Neuronal stem cell (in vitro differentiated cells): ENCODE results near the gene PFDN1.

Source experiments
- DNase-seq: peaks from one replicate; pipeline ENCODE4 v3.0.0-alpha.2; 2013; ENCODE audit warnings: low spot score
- H2AFZ ChIP-seq: one replicate; pipeline ENCODE4 v1.6.1; 2013; ENCODE audit warnings: mild to moderate bottlenecking, low read length, inconsistent platforms
- H2AK5ac ChIP-seq: 2 replicates; pipeline ENCODE4 v1.6.1; 2013; ENCODE audit warnings: low read depth, mild to moderate bottlenecking, inconsistent platforms, low read length, moderate library complexity, mixed read lengths
- H2BK120ac ChIP-seq: 2 replicates; pipeline ENCODE4 v1.6.1; 2013; ENCODE audit warnings: low read depth, mild to moderate bottlenecking, inconsistent platforms, low read length, moderate library complexity, mixed read lengths
- H2BK12ac ChIP-seq: one replicate; pipeline ENCODE4 v1.6.1; 2013; ENCODE audit warnings: low read length, inconsistent platforms
- H2BK15ac ChIP-seq: 2 replicates; pipeline ENCODE4 v1.6.1; 2013; ENCODE audit warnings: mild to moderate bottlenecking, low read length, inconsistent platforms, mixed read lengths
- H2BK5ac ChIP-seq: one replicate; pipeline ENCODE4 v1.6.1; 2013; ENCODE audit warnings: inconsistent platforms, mild to moderate bottlenecking, low read length, moderate library complexity
- H3K14ac ChIP-seq: one replicate; pipeline ENCODE4 v1.6.1; 2013; ENCODE audit warnings: low read length, inconsistent platforms
- H3K18ac ChIP-seq: 2 replicates; pipeline ENCODE4 v1.6.1; 2013; ENCODE audit warnings: low read length, inconsistent platforms
- H3K23ac ChIP-seq: 2 replicates; pipeline ENCODE4 v1.6.1; 2013; ENCODE audit warnings: low read depth, mild to moderate bottlenecking, mixed read lengths, low read length, inconsistent platforms; ENCODE audit not compliant: poor library complexity
- H3K27ac ChIP-seq: replicated peaks from 3 replicates; pipeline ENCODE4 v1.5.1; 2013; ENCODE audit warnings: low read length, inconsistent platforms
- H3K27me3 ChIP-seq, 3 experiments: 2 replicates each; pipeline ENCODE4 v1.6.1; 2013; ENCODE audit warnings: low read length in 3 of 3, mild to moderate bottlenecking in 2 of 3, inconsistent platforms in 1 of 3, low read depth in 1 of 3, mixed read lengths in 1 of 3, moderate library complexity in 1 of 3; ENCODE audit not compliant: control insufficient read depth in 3 of 3, insufficient read depth in 3 of 3
- H3K36me3 ChIP-seq, 2 donors: replicated peaks in 1 of 2; 2 replicates each; pipeline ENCODE4 v1.6.1; 2013; ENCODE audit warnings: low read length in 2 of 2; ENCODE audit not compliant: control insufficient read depth in 2 of 2, insufficient read depth in 2 of 2
- H3K4ac ChIP-seq: 2 replicates; pipeline ENCODE4 v1.6.1; 2013; ENCODE audit warnings: inconsistent platforms, mild to moderate bottlenecking, low read length, moderate library complexity
- H3K4me1 ChIP-seq, 2 donors: 1 replicate in 1 of 2; 2 replicates in 1 of 2; pipeline ENCODE4 v1.6.1; 2013; ENCODE audit warnings: low read length in 2 of 2, low read depth in 1 of 2; ENCODE audit not compliant: control insufficient read depth in 2 of 2, insufficient read depth in 1 of 2
- H3K4me2 ChIP-seq: one replicate; pipeline ENCODE4 v1.6.1; 2013; ENCODE audit warnings: mild to moderate bottlenecking, low read length, inconsistent platforms; ENCODE audit not compliant: insufficient read depth, poor library complexity, severe bottlenecking
- H3K4me3 ChIP-seq, 2 donors: 2 replicates each; pipeline ENCODE4 v1.5.1; 2013; ENCODE audit warnings: low read length in 2 of 2, mild to moderate bottlenecking in 2 of 2, inconsistent platforms in 1 of 2, moderate library complexity in 1 of 2
- H3K79me1 ChIP-seq: one replicate; pipeline ENCODE4 v1.6.1; 2013; ENCODE audit warnings: low read depth, mild to moderate bottlenecking, inconsistent platforms, low read length, moderate library complexity
- H3K9ac ChIP-seq: one replicate; pipeline ENCODE4 v1.6.1; 2013; ENCODE audit warnings: mild to moderate bottlenecking, low read depth, low read length, inconsistent platforms; ENCODE audit not compliant: poor library complexity
- H3K9me3 ChIP-seq, 2 donors: replicated peaks in 1 of 2; 2 replicates each; pipeline versions ENCODE3 to v1.6.1; 2013; ENCODE audit warnings: low read length in 2 of 2, mild to moderate bottlenecking in 2 of 2, inconsistent platforms in 1 of 2, low read depth in 1 of 2, mixed read lengths in 1 of 2, moderate library complexity in 1 of 2; ENCODE audit not compliant: control insufficient read depth in 2 of 2, insufficient read depth in 1 of 2
- H4K8ac ChIP-seq: one replicate; pipeline ENCODE4 v1.6.1; 2013; ENCODE audit warnings: low read depth, mild to moderate bottlenecking, inconsistent platforms, low read length, moderate library complexity
- H4K91ac ChIP-seq: one replicate; pipeline ENCODE4 v1.6.1; 2013; ENCODE audit warnings: low read length, low read depth, mild to moderate bottlenecking, inconsistent platforms; ENCODE audit not compliant: poor library complexity
- WGBS, 2 donors: extraction: QIAGEN DNeasy Blood & Tissue Kit; methylation state at CpG; one replicate each; pipeline ENCODE4 v1.1.7; 2013; ENCODE audit warnings: missing lambda C conversion rate in 2 of 2, mixed read lengths in 1 of 2; ENCODE audit not compliant: insufficient read length in 2 of 2, insufficient replicate concordance in 1 of 2; ENCODE audit errors: extremely low coverage in 2 of 2; 5-methylcytosine and 5-hydroxymethylcytosine counted together

PFDN1 gene

GRCh38 chr5:140341591-140341990 is 38.7 kb upstream of the PFDN1 start:
- Histone ChIP-seq H3K18ac (no peak overlapping the region), H3K4me2 (no peak overlapping the region), H3K14ac (no peak overlapping the region), H2BK120ac (no peak overlapping the region), H3K4ac (no peak overlapping the region), H3K23ac (no peak overlapping the region), H4K8ac (no peak overlapping the region), H4K91ac (no peak overlapping the region), H3K4me3 (no peak overlapping the region), H3K9ac (no peak overlapping the region), H3K36me3 (peaks cover 0 to 2% of the 10 kb centered on the region in 2 donors), H3K4me1 (peaks cover 0 to 4% of the 10 kb centered on the region in 2 donors), H3K27ac (no peak overlapping the region), H2AK5ac (no peak overlapping the region), H2BK15ac (no peak overlapping the region), H3K9me3 (no peaks in the 10 kb centered on the region), H2AFZ (no peak overlapping the region), H3K27me3 (no peaks in the 10 kb centered on the region), H2BK12ac (no peak overlapping the region), H2BK5ac (no peak overlapping the region), H3K79me1 (no peaks in the 10 kb centered on the region)
- WGBS, 2 donors: no CpG with 5 or more reads among the region's 5 CpGs
- no peak for DNase-seq

- no peak overlapping the region for H3K27ac ChIP-seq
- no peaks in the 10 kb centered on the region for H3K79me1 ChIP-seq
- no peaks in the 10 kb centered on the region for H3K9me3 ChIP-seq
- no peak overlapping the region for H3K4me2 ChIP-seq
- no peak overlapping the region for H4K91ac ChIP-seq
- H3K4ac ChIP-seq: no peak overlapping the region
- peaks cover 0 to 4% of the 10 kb centered on the region in 2 donors for H3K4me1 ChIP-seq
- no peak overlapping the region for H3K23ac ChIP-seq
- H2BK5ac ChIP-seq: no peak overlapping the region
- H3K36me3 ChIP-seq: peaks cover 2% of the 10 kb centered on the region in 2 donors
- H3K14ac ChIP-seq: no peak overlapping the region
- no peak overlapping the region for H2AK5ac ChIP-seq
- no peak overlapping the region for H2AFZ ChIP-seq
- H3K18ac ChIP-seq: no peak overlapping the region
- no peak overlapping the region for H2BK120ac ChIP-seq
- H4K8ac ChIP-seq: no peak overlapping the region
- H2BK12ac ChIP-seq: no peak overlapping the region
- H3K4me3 ChIP-seq: no peak overlapping the region
- no peak overlapping the region for H2BK15ac ChIP-seq
- no peaks in the 10 kb centered on the region for H3K27me3 ChIP-seq
- no peak overlapping the region for H3K9ac ChIP-seq
- DNase-seq: no peak
These were observed 37.8 kb upstream of the PFDN1 start for GRCh38 chr5:140340605-140341121.

DNA sequence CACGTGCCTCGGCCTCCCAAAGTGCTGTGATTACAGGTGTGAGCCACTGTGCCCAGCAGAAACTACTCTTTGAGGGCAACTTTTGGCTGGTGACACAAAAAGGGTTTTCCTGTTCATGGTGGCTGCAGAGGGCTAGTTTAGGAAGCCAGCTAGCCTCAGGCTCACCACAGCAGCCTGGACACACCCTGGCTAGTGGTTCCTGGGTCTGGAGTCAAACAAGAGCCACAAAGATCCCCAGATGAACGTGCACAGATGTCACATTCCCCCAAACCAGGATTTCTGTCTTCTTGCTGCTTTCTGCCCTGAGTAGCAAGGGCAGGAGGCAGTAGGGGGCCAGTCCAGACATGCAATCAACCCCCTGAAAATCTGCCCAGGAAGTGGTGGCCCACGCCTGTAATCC is 36.7 kb upstream of the PFDN1 start:
- DNase-seq: no peak
- no peak overlapping the region for H2BK120ac ChIP-seq
- no peak overlapping the region for H3K4me3 ChIP-seq
- no peak overlapping the region for H3K4ac ChIP-seq
- H3K23ac ChIP-seq: no peak overlapping the region
- no peak overlapping the region for H2BK15ac ChIP-seq
- no peak overlapping the region for H4K91ac ChIP-seq
- no peak overlapping the region for H3K4me2 ChIP-seq
- H2AK5ac ChIP-seq: no peak overlapping the region
- no peak overlapping the region for H3K27ac ChIP-seq
- no peak overlapping the region for H3K18ac ChIP-seq
- no peak overlapping the region for H4K8ac ChIP-seq
- H3K36me3 ChIP-seq: peaks cover 2 to 7% of the 10 kb centered on the region in 2 donors
- no peaks in the 10 kb centered on the region for H3K9me3 ChIP-seq
- no peak overlapping the region for H3K14ac ChIP-seq
- no peaks in the 10 kb centered on the region for H3K4me1 ChIP-seq
- no peaks in the 10 kb centered on the region for H3K79me1 ChIP-seq
- no peaks in the 10 kb centered on the region for H3K27me3 ChIP-seq
- no peak overlapping the region for H2AFZ ChIP-seq
- peak overlapping the region; percentile 9 for H3K9ac ChIP-seq
- H2BK5ac ChIP-seq: no peak overlapping the region
- H2BK12ac ChIP-seq: no peak overlapping the region
- no CpG with 5 or more reads among the region's 4 CpGs for WGBS, 2 donors

- no peak overlapping the region for H4K91ac ChIP-seq
- H2BK12ac ChIP-seq: no peak overlapping the region
- no peak overlapping the region for H2BK5ac ChIP-seq
- no peak overlapping the region for H2AK5ac ChIP-seq
- H3K27ac ChIP-seq: no peak overlapping the region
- H2BK15ac ChIP-seq: no peak overlapping the region
- H3K4me1 ChIP-seq: no peaks in the 10 kb centered on the region
- no peaks in the 10 kb centered on the region for H3K27me3 ChIP-seq
- H3K36me3 ChIP-seq: peaks cover 4 to 7% of the 10 kb centered on the region in 2 donors
- no peak overlapping the region for H3K18ac ChIP-seq
- no peaks in the 10 kb centered on the region for H3K79me1 ChIP-seq
- no peak overlapping the region for H3K23ac ChIP-seq
- H3K9me3 ChIP-seq: no peaks in the 10 kb centered on the region
- no peak overlapping the region for H2BK120ac ChIP-seq
- no CpG with 5 or more reads among the region's 2 CpGs for WGBS, 2 donors
- H3K4me2 ChIP-seq: no peak overlapping the region
- no peak overlapping the region for H3K4me3 ChIP-seq
- no peak overlapping the region for H3K14ac ChIP-seq
- no peak overlapping the region for H2AFZ ChIP-seq
- no peak for DNase-seq
- no peak overlapping the region for H3K9ac ChIP-seq
- H4K8ac ChIP-seq: no peak overlapping the region
- no peak overlapping the region for H3K4ac ChIP-seq
These were observed 36.0 kb upstream of the PFDN1 start for GRCh38 chr5:140338908-140339307.
